NCI-H774 (cell line): ENCODE results near the gene SMAD9.

Source experiments
- DNase-seq: peaks from one replicate; lab custom pipeline; 2025; lab: John Stamatoyannopoulos, UW

The SMAD9 gene

DNA sequence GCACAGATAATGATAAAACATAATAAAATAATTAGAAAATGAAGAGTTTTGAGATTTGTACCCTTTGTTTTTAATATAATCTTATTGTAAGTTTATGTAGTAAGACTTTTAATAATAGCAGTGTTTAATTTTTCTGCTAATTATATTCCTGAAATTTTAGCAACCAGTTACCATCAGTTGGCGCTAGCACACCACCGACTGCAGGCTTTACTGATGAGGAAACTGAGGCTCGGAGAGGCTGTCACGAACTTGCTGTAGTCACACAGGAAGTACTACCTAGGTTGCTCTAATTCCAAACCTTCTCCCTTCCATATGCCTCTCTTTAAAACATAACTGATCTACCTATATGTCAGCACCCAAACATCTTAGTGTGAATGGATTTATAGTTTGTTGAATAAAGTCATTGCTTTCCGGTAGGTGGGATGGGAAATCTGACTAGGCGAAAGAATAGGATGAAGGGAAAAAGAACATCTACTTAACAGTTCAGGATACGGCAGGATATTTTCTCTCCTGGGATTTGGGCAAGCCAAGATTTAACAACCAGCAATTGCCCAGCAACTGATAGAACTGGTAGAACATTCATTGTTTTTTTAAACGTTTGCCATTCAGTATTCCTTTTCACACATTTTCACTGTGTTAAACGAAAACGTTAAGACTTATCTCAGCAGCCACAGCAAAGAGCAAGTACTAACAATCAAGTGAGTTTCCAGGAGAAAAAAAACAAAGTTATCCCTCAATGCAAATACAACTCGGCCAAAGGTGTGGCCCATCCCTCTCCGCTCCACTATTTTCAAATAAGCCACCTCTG is 101.8 kb downstream of the SMAD9 start:
- no peak for DNase-seq

DNA sequence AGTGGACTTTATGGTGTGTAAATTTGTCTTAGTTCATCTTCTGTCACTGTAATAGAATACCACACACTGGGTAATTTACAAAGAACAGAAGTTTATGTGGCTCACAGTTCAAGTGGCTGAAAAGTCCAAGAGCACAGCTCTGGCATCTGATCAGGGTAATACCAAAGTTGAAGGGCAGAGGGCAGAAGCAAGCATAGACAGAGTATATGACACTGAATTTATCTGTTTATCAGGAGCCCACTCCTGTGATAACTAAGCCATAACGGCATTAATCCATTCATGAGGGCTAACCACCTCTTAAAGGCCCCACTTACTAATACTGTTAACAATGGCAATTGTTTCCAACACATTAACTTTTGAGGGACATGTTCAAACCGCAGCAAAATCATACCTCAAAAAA is 105.0 kb downstream of the SMAD9 start:
- DNase-seq: no peak

DNA sequence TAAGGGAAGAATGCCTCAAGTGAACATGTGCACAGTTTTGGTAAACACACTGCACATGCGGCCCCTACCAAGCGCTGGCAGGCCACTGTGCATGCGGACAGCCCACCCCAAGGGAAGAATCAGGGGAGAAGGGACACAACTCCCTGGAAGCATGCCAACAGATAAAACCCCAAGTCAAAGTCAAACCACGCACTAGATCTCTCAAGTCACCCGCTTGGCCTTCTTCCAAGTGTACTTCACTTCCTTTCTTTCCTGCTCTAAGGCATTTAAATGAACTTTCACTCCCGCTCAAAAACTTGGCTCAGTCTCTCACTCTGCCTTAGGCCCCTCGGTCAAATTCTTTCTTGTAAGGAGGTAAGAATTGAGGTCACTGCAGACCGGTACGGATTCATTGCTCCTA is 105.6 kb downstream of the SMAD9 start:
- no peak for DNase-seq

DNA sequence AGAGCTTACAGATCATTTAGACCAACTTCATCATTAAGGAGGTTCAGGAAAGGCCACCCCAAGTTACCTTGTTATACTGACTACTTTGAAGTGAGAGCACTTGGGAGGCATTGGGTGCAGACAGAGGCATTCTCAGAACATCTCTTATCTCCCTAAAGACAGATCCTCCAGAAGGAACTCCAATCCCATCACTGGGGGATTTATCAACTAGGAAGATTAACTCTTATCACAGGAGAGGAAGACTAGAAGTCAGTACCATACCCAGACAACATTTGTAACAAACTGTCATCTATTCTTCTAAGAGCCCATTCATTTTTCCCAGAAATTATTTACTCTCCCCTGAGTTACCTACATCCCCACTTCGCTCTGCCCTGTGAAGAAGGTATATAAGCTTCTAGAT is 106.8 kb downstream of the SMAD9 start:
- DNase-seq: no peak

DNA sequence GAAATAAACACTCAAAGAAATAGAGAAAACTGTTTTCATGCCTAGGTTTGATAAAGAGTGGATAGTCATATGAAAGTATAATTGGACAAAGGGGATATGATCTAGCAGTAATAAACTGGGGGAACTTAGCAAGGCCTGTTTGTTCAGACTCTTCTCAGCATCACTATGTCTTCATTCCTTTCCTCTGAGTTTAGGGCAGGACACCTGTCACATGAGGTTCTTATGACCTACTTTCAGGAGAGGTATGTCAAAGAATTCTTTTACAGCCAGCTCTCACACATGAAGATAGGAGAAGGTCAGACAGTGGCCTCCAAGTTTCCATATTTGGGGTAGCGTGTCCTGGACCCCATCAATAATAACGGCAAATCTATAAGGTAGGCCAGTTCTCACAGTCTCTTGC is 112.4 kb downstream of the SMAD9 start:
- DNase-seq: no peak

DNA sequence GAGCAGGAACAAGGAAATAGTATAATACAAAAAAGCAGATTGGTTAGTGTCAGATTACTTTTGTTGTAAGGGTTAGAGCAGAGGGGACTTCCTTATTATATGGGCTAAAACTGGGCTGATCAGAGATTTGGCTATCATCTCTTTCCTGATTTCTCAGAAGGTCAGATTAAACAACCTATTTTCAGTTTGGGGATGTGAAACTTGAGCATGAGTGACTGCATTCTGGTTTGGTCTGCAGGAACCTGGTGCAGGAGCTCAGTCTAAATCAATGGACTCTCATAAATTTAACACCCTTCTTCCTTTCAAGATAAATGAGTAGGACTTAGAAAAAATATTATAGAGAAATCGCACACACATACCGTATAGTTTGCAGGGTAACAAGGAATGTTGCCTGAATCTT is 113.9 kb downstream of the SMAD9 start:
- no peak for DNase-seq

DNA sequence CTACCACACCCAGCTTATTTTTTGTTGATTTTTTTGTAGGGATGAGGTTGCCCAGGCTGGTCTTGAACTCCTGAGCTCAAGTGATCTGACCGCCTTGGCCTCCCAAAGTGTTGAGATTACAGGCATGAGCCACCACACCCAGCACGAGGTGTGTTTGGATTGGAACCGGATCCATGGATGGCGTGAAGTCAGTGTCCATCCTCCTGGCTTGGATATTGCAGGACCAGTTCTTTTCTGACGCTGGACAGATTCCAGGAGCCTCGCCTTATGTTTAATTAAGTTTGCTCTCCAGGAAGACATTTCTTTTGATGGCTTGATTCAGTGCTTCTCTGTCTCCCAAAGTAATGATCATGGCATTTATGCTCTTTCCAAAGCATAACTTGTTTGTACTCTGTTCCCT is 115.5 kb downstream of the SMAD9 start:
- DNase-seq: no peak

DNA sequence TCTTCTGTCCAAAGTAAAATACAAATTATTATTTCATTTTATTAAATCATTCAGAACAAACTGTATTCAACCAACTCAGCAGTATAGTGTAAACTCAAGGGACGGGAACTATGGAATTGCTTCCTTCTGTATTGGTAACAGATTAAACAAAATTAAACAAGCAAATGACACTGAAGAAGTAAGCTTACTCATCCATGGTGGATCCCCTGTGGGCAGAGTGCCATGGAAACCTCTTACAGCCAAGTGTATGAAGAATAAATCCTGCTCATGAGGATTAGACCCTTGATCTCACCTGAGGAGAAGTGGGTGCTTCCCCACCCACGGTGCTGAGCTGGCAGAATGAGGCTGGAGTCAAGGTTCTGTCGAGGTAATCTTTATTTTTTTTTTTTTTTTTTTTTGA is 119.0 kb downstream of the SMAD9 start:
- DNase-seq: no peak

DNA sequence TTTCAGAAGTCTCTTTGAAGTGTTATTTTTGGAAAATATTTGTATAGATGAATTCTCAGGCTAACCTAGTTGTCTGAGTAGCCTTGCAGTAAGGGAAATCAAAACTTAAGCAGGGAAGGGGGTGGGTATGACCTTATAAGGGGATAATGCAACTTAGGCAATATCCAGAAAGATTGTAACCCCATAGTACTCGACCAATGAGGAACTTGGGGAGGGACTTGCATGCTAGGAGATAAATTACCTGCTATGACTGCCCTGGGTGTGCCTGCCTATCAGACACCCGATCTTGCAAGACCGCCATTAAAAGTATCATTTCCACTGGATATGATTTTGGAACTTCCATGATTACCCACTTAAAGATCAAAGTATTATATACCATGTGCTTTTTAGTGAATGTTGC is 124.0 kb downstream of the SMAD9 start:
- DNase-seq: no peak

DNA sequence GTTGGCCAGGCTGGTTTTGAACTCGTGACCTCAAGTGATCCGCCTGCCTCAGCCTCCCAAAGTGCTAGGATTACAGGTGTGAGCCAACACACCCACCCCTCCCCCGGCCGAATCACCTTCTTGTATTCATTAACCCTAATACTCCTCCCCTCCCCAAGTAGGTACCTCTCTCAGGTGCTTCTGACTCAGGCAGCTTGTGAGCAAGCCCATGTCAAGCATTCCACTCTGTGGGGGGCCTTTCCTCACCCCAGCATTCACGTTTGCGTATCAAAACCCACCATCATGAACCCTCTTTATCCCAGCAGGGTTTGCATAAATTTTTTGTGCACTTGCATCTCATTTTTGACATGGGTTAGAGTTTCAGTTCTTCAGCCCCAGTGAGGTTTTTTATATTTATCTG is 124.6 kb downstream of the SMAD9 start:
- DNase-seq: no peak
